HEK293 (cell line): ENCODE results near the gene CCDC81.

Experiments
- PRDM1 ChIP-seq: fragments of 450-650 bp; formaldehyde crosslinking; IDR thresholded peaks from 2 replicates; pipeline ENCODE4; 2016; ENCODE audit warnings: missing biosample characterization, missing genetic modification characterization
- ZBTB49 ChIP-seq: fragments of 450-650 bp; formaldehyde crosslinking; IDR thresholded peaks from 2 replicates; pipeline ENCODE4 v1.5.1; 2016; ENCODE audit warnings: missing biosample characterization, missing genetic modification characterization, low read depth
- ZNF175 ChIP-seq: fragments of 450-650 bp; formaldehyde crosslinking; IDR thresholded peaks from 2 replicates; pipeline ENCODE4 v1.5.1; 2016; ENCODE audit warnings: missing biosample characterization, missing genetic modification characterization
- ZNF19 ChIP-seq: fragments of 450-650 bp; formaldehyde crosslinking; IDR thresholded peaks from 2 replicates; pipeline ENCODE4; 2016; ENCODE audit warnings: missing biosample characterization, missing genetic modification characterization, low read depth
- ZNF302 ChIP-seq: fragments of 450-650 bp; formaldehyde crosslinking; IDR thresholded peaks from 2 replicates; pipeline ENCODE4 v1.5.1; 2016; ENCODE audit warnings: missing biosample characterization, missing genetic modification characterization, low read depth
- ZNF350 ChIP-seq: fragments of 450-650 bp; formaldehyde crosslinking; IDR thresholded peaks from 2 replicates; pipeline ENCODE4 v1.5.0; 2017; ENCODE audit warnings: missing biosample characterization, mild to moderate bottlenecking, missing genetic modification characterization
- ZNF776 ChIP-seq: fragments of 450-650 bp; formaldehyde crosslinking; IDR thresholded peaks from 2 replicates; pipeline ENCODE4 v1.5.0; 2017; ENCODE audit warnings: missing biosample characterization, missing genetic modification characterization, borderline replicate concordance
- ZNF830 ChIP-seq: fragments of 450-650 bp; IDR thresholded peaks from 2 replicates; pipeline ENCODE4 v1.5.0; 2018; ENCODE audit warnings: missing biosample characterization, missing genetic modification characterization, low read depth, mild to moderate bottlenecking, moderate library complexity
- TF ChIP-seq, protein P1 (sequence below): fragments of 450-650 bp; formaldehyde crosslinking; IDR thresholded peaks from 2 replicates; pipeline ENCODE4 v1.5.1; 2016; ENCODE audit warnings: missing biosample characterization, missing genetic modification characterization
- TF ChIP-seq, protein P2 (sequence below): fragments of 450-650 bp; formaldehyde crosslinking; IDR thresholded peaks from 2 replicates; pipeline ENCODE4 v1.5.0; 2017; ENCODE audit warnings: missing biosample characterization, missing genetic modification characterization, borderline replicate concordance

DNA sequence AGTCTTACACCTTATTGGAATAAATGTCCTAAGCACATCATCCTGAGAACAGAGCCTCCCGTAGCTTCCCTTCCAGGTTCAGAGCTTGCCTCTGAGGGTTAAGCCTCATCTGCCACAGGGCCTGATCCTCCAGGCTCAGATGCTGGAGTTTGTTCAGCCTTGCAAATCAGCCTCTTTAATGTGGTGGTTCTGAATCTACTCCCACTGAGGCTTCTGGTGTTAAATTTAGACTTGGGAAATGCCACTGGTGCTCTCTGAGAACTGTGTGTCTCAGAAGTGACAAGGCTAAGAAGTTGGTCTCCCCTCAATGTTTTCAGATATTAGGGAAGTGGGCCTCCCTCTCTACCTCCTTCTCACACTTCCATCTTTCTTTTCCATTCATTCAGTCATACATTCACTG lies 68.7 kb downstream of the CCDC81 start:
- TF ChIP-seq, protein P1, sequence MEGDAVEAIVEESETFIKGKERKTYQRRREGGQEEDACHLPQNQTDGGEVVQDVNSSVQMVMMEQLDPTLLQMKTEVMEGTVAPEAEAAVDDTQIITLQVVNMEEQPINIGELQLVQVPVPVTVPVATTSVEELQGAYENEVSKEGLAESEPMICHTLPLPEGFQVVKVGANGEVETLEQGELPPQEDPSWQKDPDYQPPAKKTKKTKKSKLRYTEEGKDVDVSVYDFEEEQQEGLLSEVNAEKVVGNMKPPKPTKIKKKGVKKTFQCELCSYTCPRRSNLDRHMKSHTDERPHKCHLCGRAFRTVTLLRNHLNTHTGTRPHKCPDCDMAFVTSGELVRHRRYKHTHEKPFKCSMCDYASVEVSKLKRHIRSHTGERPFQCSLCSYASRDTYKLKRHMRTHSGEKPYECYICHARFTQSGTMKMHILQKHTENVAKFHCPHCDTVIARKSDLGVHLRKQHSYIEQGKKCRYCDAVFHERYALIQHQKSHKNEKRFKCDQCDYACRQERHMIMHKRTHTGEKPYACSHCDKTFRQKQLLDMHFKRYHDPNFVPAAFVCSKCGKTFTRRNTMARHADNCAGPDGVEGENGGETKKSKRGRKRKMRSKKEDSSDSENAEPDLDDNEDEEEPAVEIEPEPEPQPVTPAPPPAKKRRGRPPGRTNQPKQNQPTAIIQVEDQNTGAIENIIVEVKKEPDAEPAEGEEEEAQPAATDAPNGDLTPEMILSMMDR, result no peak
- TF ChIP-seq ZBTB49 (tag by site-specific recombination) (no peak), ZNF830 (tag by site-specific recombination) (no peak), ZNF350 (no peak), ZNF175 (tag by site-specific recombination) (no peak), PRDM1 (tag by site-specific recombination) (no peak), ZNF302 (tag by site-specific recombination) (no peak), ZNF19 (no peak), ZNF776 (no peak)
- TF ChIP-seq, protein P2, sequence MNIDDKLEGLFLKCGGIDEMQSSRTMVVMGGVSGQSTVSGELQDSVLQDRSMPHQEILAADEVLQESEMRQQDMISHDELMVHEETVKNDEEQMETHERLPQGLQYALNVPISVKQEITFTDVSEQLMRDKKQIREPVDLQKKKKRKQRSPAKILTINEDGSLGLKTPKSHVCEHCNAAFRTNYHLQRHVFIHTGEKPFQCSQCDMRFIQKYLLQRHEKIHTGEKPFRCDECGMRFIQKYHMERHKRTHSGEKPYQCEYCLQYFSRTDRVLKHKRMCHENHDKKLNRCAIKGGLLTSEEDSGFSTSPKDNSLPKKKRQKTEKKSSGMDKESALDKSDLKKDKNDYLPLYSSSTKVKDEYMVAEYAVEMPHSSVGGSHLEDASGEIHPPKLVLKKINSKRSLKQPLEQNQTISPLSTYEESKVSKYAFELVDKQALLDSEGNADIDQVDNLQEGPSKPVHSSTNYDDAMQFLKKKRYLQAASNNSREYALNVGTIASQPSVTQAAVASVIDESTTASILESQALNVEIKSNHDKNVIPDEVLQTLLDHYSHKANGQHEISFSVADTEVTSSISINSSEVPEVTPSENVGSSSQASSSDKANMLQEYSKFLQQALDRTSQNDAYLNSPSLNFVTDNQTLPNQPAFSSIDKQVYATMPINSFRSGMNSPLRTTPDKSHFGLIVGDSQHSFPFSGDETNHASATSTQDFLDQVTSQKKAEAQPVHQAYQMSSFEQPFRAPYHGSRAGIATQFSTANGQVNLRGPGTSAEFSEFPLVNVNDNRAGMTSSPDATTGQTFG (tag by site-specific recombination), result no peak
